Measurements from ENCODE around the gene CAPN7.

DNA sequence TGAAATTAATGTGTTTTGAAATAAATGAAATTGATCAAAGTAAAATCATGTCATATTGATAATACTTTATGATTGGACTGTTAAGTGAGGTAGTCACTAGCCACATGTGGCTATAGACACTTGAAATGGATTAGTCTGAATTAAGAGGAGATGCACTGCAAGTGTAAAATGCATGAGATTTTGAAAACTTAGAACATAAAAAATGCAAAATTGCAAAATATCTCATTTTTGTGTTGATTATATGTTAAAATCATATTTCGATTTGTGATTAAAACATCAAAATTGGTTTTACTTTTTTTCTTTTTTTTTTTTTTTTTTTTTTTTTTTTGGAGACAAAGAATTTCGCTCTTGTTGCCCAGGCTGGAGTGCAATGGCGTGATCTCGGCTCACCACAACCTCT is 23.2 kb downstream of the CAPN7 start:
- TF ChIP-seq POLR2A (IDR thresholded peaks at IDR 0.05) (no peak), POLR2AphosphoS5 (IDR thresholded peaks at IDR 0.05) (no peak)
- TF ChIP-seq, protein P1, sequence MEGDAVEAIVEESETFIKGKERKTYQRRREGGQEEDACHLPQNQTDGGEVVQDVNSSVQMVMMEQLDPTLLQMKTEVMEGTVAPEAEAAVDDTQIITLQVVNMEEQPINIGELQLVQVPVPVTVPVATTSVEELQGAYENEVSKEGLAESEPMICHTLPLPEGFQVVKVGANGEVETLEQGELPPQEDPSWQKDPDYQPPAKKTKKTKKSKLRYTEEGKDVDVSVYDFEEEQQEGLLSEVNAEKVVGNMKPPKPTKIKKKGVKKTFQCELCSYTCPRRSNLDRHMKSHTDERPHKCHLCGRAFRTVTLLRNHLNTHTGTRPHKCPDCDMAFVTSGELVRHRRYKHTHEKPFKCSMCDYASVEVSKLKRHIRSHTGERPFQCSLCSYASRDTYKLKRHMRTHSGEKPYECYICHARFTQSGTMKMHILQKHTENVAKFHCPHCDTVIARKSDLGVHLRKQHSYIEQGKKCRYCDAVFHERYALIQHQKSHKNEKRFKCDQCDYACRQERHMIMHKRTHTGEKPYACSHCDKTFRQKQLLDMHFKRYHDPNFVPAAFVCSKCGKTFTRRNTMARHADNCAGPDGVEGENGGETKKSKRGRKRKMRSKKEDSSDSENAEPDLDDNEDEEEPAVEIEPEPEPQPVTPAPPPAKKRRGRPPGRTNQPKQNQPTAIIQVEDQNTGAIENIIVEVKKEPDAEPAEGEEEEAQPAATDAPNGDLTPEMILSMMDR (IDR thresholded peaks at IDR 0.05 in 8 of 11, conservative IDR thresholded peaks at IDR 0.05 in 3 of 11): no peak
